A549 (cell line): ENCODE results near the gene FTCD.

ENCODE experiments used
- MYC ChIP-seq: IDR thresholded peaks from 2 replicates; pipeline ENCODE4 v1.6.1; 2012; ENCODE audit warnings: mild to moderate bottlenecking, inconsistent platforms, low read length, improper control_type of control experiment, borderline replicate concordance
- TF ChIP-seq, protein P1 (sequence below): fragments of >200 bp; sonication (Bioruptor Twin); formaldehyde crosslinking; IDR thresholded peaks from 3 replicates; pipeline ENCODE4 v1.5.1; 2016

DNA sequence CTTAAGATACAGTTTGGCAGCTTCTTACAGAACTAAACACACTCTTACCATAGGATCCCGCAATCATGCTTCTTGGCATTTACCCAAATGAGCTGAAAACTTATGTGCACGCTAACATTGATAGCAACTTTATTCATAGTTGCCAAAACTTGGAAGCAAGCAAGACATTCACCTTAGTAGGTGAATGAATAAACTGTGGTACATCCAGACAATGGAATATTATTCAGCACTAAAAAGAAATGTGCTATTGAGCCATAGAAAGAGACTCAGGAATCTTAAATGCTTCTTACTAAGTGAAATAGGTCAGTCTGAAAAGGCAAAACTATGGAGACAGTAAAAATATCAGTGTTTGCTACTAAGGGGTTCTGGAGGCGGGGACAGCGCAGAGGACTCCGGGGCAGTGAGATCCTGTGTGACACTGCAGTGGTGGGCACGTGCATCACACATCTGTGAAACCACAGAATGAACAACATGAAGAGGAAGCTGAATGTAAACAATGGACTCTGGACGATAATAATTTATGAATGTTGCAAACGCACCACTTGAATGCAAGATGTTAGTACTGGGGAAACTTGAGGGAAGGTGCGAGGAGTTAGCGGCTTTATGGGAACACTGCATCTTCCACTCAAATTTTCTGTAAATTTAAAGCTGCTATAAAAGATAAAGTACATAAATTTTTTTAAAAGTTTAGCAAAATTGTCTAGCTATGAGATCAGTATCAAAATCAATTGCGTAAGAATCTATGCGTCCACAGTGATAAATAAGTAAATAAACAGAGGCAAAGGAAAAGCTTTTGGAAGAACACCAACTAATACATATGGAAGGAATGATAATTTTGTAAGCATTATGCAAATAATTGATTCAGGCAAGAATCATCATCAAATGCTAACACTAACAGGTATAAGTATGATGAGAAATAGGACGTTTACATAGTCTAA is 44.3 kb upstream of the FTCD start:
- TF ChIP-seq, protein P1, sequence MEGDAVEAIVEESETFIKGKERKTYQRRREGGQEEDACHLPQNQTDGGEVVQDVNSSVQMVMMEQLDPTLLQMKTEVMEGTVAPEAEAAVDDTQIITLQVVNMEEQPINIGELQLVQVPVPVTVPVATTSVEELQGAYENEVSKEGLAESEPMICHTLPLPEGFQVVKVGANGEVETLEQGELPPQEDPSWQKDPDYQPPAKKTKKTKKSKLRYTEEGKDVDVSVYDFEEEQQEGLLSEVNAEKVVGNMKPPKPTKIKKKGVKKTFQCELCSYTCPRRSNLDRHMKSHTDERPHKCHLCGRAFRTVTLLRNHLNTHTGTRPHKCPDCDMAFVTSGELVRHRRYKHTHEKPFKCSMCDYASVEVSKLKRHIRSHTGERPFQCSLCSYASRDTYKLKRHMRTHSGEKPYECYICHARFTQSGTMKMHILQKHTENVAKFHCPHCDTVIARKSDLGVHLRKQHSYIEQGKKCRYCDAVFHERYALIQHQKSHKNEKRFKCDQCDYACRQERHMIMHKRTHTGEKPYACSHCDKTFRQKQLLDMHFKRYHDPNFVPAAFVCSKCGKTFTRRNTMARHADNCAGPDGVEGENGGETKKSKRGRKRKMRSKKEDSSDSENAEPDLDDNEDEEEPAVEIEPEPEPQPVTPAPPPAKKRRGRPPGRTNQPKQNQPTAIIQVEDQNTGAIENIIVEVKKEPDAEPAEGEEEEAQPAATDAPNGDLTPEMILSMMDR = no peak
- TF ChIP-seq MYC = no peak
